AG09309 (cell line): Measurements from ENCODE around the gene AGRP.
"Not testable (repeated sequence)": the region's sequence is repeated elsewhere in the genome, so short reads cannot be mapped to it uniquely, and the experiment has no call there.

Source experiments
- DNase-seq: peaks from one replicate; pipeline ENCODE4 v3.0.0-alpha.2; 2010; ENCODE audit warnings: low read depth
- H3K4me3 ChIP-seq: 2 replicates; pipeline ENCODE4 v1.5.1; 2011; ENCODE audit warnings: mild to moderate bottlenecking, low read depth, low read length, moderate library complexity; ENCODE audit not compliant: control insufficient read depth
- CTCF ChIP-seq: IDR thresholded peaks from 2 replicates; pipeline ENCODE4 v1.5.1; 2011; ENCODE audit warnings: mild to moderate bottlenecking, low read depth, low read length, inconsistent platforms; ENCODE audit not compliant: insufficient read depth, control insufficient read depth; ENCODE audit errors: missing control alignments

AGRP gene

GRCh38 chr16:67517155-67517445 lies 33.8 kb upstream of the AGRP start:
- TF ChIP-seq CTCF = no peak
- H3K4me3 ChIP-seq = no peak overlapping the region
- DNase-seq = no peak

- H3K4me3 ChIP-seq = no peak overlapping the region
- DNase-seq = peak; percentile 21
- no peak for TF ChIP-seq CTCF
Observed at GRCh38 chr16:67516296-67517154, 33.2 kb upstream of the AGRP start.

GRCh38 chr16:67514382-67514828 lies 31.1 kb upstream of the AGRP start:
- no peak overlapping the region for H3K4me3 ChIP-seq
- TF ChIP-seq CTCF = peak; percentile 69
- peak; percentile 65 for DNase-seq

GRCh38 chr16:67513892-67514291 lies 30.5 kb upstream of the AGRP start:
- DNase-seq, H3K4me3 ChIP-seq: not testable (repeated sequence)

GRCh38 chr16:67509016-67509415 lies 25.7 kb upstream of the AGRP start:
- H3K4me3 ChIP-seq = no peak overlapping the region
- no peak for TF ChIP-seq CTCF
- no peak for DNase-seq

GRCh38 chr16:67506468-67506867 lies 23.1 kb upstream of the AGRP start:
- DNase-seq = no peak
- H3K4me3 ChIP-seq = no peak overlapping the region
- no peak for TF ChIP-seq CTCF

- TF ChIP-seq CTCF = no peak
Observed at GRCh38 chr16:67504031-67505021, 21.0 kb upstream of the AGRP start.

More at GRCh38 chr16:67504031-67505021, 21.0 kb upstream of the AGRP start:
- no peak overlapping the region for H3K4me3 ChIP-seq
- no peak for DNase-seq
